C1 segment of cervical spinal cord (tissue), 14 donors: ENCODE measurements around the gene RAD51D.
"Not testable (repeated sequence)": the region's sequence is repeated elsewhere in the genome, so short reads cannot be mapped to it uniquely, and the experiment has no call there.

ENCODE experiments used
- DNase-seq, 14 donors: peaks; one replicate each; lab custom pipeline; 2025; lab: John Stamatoyannopoulos, UW

RAD51D gene

GRCh38 chr17:35090707-35091106 is 29.0 kb downstream of the RAD51D start:
- not testable (repeated sequence) for DNase-seq

DNA sequence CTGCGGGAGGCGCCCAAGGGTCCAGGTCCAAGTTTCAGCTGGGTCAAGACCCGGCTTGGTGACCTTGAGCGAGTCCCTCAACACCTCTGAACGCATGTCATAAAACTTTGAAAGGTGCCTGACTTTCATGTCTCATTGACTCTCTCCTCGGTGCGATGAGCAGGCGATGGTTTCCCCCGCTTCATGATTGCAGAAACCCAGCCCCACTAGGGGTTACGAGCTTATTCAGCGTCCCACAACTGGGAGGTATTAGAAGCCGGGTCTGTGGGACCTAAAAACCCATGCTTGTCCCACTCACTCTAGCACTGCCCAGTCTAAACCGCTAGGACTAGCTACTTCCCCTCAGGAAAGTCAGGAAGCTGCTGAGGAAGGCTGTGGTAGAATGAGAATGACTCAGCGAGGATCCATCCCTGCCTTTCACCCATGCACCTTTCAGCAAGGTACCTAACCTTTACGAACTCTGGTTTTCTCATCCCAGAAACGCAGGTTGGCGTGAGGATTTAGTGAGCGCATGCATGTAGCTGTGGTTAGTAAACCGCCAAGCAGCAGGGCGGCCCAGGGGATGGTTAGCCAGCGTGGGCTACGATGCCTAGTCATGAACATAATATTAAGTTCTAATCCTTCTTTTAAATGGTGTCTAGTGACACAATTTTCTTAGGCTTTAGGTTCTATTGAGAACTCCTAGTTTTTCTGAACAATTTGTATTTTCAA is 29.9 kb downstream of the RAD51D start:
- peak in 3 of 14 donors; percentile 54 to 64 (median 58) for DNase-seq

DNA sequence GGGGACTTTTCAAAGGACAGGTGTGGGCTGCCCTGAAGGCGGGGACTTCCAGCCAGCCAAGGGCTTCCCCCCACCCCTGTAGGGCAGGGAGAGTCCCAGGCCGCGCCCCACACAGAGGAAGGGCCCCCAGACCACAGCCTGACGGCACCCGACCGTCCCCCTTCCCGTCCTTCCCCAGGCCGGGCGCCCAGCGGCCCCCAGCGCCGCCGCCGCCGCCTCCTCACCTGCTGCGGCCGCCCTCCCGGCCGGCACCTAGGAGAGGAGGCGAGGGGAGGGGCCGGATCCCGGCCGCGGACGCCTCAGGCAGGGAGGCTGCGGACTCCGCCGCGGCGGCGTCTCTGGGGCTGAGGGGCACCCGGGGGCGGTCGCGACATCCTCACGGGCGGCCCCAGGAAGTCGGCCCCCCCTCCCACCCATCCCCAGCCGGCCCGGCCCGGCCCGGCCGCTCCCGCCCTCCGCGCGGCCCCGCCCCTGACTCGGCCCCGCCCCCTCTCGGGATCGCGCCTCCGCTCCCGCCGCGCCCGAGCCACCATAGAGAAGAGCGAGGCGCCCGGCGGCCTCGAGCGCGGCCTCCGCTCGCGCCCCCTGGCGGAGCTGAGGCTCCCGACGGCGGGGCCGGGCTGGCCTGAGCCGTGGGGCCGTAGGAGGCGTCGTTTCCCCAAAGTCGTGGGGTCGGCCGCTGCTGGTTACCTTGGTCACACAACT is 30.6 kb downstream of the RAD51D start:
- DNase-seq = peak in 13 of 14 donors; percentile 50 to 94 (median 77)

- DNase-seq = peak in 13 of 14 donors; percentile 17 to 86 (median 64)
Observed at GRCh38 chr17:35088356-35088880, 31.2 kb downstream of the RAD51D start.

GRCh38 chr17:35087731-35088355 is 31.8 kb downstream of the RAD51D start:
- DNase-seq = peak in 9 of 14 donors; percentile 34 to 86 (median 61)

DNA sequence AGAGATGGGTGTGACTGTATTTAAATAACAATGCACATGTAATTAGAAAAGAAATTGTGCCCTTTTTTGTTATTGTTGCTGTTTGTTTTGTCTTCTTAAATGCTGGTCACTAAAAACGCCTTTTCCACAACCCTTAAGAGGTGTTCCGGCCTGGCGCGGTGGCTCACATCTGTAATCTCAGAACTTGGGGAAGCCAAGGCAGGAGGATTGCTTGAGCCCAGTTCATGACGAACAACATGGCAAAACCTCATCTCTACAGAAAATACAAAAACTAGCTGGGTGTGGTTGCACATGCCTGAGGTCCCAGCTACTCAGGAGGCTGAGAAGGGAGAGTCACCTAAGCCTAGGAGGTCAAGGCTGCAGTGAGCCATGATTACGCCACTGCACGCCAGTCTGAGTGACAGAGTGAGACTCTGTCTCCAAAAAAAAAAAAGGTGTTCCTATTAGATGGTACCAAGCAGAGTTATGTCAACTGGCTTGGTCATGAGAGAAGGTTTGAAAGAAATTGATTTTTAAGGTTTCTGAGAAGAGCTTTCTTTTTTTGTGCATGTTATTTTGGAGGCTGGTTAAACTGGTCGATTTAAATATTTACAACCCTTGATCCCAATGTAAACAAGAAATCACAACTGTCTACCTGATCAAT is 32.6 kb downstream of the RAD51D start:
- peak in 5 of 14 donors; percentile 14 to 28 (median 19) for DNase-seq

DNA sequence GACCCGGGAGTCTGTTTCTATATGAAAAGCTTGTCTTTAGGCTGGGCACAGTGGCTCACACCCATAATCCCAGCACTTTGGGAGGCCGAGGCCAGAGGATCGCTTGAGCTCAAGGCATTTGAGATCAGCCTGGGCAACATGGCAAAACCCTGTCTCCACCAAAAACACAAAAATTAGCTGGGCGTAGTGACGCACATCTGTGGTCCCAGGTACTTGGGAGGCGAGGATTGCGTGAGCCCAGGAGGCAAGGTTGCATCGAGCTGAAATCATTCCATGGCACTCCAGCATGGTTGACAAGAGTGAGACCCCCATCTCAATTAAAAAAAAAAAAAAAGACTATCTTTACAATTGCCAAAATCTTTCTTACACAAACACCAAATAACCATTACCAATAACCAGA is 33.5 kb downstream of the RAD51D start:
- DNase-seq = no peak

GRCh38 chr17:35084987-35085386 is 34.7 kb downstream of the RAD51D start:
- no peak for DNase-seq

DNA sequence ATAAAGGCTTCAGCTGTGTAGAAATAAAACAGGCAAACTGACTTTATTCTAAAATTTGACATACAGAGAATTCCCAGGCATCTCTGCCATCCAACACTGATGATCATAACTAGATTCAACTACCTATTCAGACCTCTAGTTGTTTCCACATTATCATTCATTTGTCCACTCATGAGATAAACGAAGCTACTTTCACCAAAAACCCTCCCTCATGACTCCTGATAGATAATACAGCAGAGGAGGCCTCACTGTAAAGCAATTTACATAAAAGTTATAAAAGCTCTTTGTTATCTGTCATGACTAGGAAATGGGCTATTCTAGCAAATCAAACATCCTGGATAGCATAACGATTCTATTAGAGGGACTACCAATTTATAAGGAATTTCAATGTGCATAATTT is 36.6 kb downstream of the RAD51D start:
- DNase-seq = peak in 1 of 14 donors; percentile 4

DNA sequence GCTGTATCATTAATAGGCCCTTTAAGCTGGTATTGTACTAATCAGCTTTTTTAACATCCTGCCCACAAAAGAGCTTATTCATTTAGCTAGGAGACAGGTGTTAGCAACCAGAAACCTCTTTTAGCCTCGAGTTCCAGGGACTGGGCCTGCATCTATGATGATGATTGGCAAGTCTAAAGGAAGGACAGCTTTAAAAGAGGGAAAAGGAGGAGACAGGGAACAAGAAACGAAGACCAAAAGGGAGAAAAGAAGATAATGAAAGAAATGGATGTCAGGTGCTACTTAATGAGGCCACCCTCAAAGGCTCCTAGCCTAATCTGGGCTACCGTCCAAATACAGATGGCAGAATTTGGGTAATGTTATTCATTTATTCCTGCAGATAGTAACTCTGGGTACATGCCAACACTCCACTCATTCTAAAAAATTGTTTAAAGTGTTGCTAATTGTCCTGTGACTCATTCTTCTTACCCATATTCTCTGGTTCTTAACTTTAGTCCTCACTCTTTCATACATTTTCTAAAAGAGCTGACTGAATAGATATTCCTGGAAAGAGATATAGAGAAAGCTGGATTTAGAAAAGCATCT is 37.5 kb downstream of the RAD51D start:
- DNase-seq = peak in 1 of 14 donors; percentile 22

DNA sequence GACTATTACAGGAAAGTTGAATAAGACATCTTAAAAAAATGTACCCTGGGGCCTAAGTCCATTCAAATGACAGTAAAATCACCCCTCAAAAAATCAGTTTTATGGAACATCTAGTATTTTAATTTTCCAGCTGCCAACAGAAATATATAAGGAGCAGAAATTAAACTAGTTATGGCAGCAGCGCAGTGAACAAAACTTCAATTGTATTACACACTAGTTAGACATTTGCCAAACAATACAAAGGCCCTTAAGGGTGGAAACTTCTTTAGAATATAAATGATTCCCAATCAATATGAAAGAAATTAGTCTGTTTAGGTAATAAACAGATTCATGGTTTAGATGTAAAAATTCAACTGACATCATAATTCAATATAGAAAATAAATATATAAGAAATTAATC is 38.0 kb downstream of the RAD51D start:
- no peak for DNase-seq

- DNase-seq = no peak
Observed at GRCh38 chr17:35080536-35080935, 39.1 kb downstream of the RAD51D start.

GRCh38 chr17:35079547-35080423 is 39.9 kb downstream of the RAD51D start:
- DNase-seq = peak in 1 of 14 donors; percentile 8

- no peak for DNase-seq
Observed at GRCh38 chr17:35076874-35077273, 42.8 kb downstream of the RAD51D start.

GRCh38 chr17:35074711-35075707 is 44.7 kb downstream of the RAD51D start:
- DNase-seq = peak in 2 of 14 donors; percentile 13 to 50

GRCh38 chr17:35073991-35074627 is 45.6 kb downstream of the RAD51D start:
- DNase-seq = no peak

GRCh38 chr17:35073183-35073790 is 46.4 kb downstream of the RAD51D start:
- no peak for DNase-seq

- no peak for DNase-seq
Observed at GRCh38 chr17:35069311-35069710, 50.3 kb downstream of the RAD51D start.
